SU-DHL-6 (cell line): ENCODE measurements around the gene TNFAIP8.

ENCODE experiments used
- H2AFZ ChIP-seq: fragments of 200-600 bp; sonication (generic); 2 replicates; pipeline ENCODE4 v1.6.1; 2014; ENCODE audit warnings: low read depth, mild to moderate bottlenecking, moderate library complexity, mixed read lengths, antibody characterized with exemption, low read length; ENCODE audit not compliant: severe bottlenecking
- H3F3A ChIP-seq: fragments of 200-600 bp; shearing (Covaris generic); 2 replicates; pipeline ENCODE4 v1.6.0; 2016; ENCODE audit warnings: antibody characterized with exemption, mild to moderate bottlenecking; ENCODE audit not compliant: insufficient read depth
- H3K27ac ChIP-seq: fragments of 200-600 bp; sonication (generic); 2 replicates; pipeline ENCODE4 v1.5.1; 2016; ENCODE audit warnings: low read depth, mild to moderate bottlenecking, low read length, moderate library complexity, mixed read lengths
- H3K27me3 ChIP-seq: fragments of 200-600 bp; sonication (generic), shearing (Covaris generic); 2 replicates; pipeline ENCODE4 v1.6.0; 2014; ENCODE audit warnings: mild to moderate bottlenecking, low read length
- H3K36me3 ChIP-seq: fragments of 200-600 bp; sonication (generic); 2 replicates; pipeline ENCODE4 v1.6.1; 2014; ENCODE audit warnings: mild to moderate bottlenecking, low read length, mixed read lengths
- H3K4me2 ChIP-seq: fragments of 300-600, 200-600 bp; shearing (Covaris generic), sonication (generic); 2 replicates; pipeline ENCODE4 v1.6.0; 2014; ENCODE audit warnings: low read length, low read depth, mild to moderate bottlenecking; ENCODE audit not compliant: poor library complexity, severe bottlenecking
- H3K4me3 ChIP-seq: fragments of 200-600 bp; sonication (generic); 2 replicates; pipeline ENCODE4 v1.5.1; 2014; ENCODE audit warnings: antibody characterized with exemption, low read length, mild to moderate bottlenecking, mixed read lengths; ENCODE audit not compliant: insufficient read depth, poor library complexity, severe bottlenecking
- H3K79me2 ChIP-seq: fragments of 200-600 bp; sonication (generic); 2 replicates; pipeline ENCODE4 v1.6.1; 2014; ENCODE audit warnings: mild to moderate bottlenecking, low read length, moderate library complexity; ENCODE audit not compliant: insufficient read depth
- H3K9ac ChIP-seq: fragments of 200-600 bp; sonication (generic); 2 replicates; pipeline ENCODE4 v1.7.0; 2014; ENCODE audit warnings: mild to moderate bottlenecking, low read length
- H3K9me2 ChIP-seq: fragments of 200-600 bp; sonication (generic); replicated peaks from 2 replicates; pipeline ENCODE4 v1.6.1; 2014; ENCODE audit warnings: low read length; ENCODE audit not compliant: insufficient read depth
- H3K9me3 ChIP-seq: fragments of 200-600 bp; sonication (generic); 2 replicates; pipeline ENCODE4 v1.6.1; 2014; ENCODE audit warnings: low read length, mixed read lengths; ENCODE audit not compliant: insufficient read depth
- H4K20me1 ChIP-seq: fragments of 200-600 bp; sonication (generic); 2 replicates; pipeline ENCODE4 v1.6.1; 2014; ENCODE audit warnings: low read depth, mild to moderate bottlenecking, antibody characterized with exemption, low read length, moderate library complexity, mixed read lengths
- EZH2phosphoT487 ChIP-seq: fragments of 200-600 bp; sonication (generic), shearing (Covaris generic); conservative IDR thresholded peaks from 2 replicates; pipeline ENCODE4 v1.6.1; 2018; ENCODE audit warnings: mild to moderate bottlenecking, antibody characterized with exemption, low read length, moderate library complexity, mixed read lengths
- TF ChIP-seq, protein P1 (sequence below): fragments of 200-600 bp; sonication (generic); IDR thresholded peaks from one replicate; pipeline ENCODE4 v1.5.1; 2017; ENCODE audit warnings: antibody characterized with exemption, mild to moderate bottlenecking, low read length, moderate library complexity; ENCODE audit not compliant: insufficient read depth, poor library complexity, severe bottlenecking

Gene TNFAIP8

DNA sequence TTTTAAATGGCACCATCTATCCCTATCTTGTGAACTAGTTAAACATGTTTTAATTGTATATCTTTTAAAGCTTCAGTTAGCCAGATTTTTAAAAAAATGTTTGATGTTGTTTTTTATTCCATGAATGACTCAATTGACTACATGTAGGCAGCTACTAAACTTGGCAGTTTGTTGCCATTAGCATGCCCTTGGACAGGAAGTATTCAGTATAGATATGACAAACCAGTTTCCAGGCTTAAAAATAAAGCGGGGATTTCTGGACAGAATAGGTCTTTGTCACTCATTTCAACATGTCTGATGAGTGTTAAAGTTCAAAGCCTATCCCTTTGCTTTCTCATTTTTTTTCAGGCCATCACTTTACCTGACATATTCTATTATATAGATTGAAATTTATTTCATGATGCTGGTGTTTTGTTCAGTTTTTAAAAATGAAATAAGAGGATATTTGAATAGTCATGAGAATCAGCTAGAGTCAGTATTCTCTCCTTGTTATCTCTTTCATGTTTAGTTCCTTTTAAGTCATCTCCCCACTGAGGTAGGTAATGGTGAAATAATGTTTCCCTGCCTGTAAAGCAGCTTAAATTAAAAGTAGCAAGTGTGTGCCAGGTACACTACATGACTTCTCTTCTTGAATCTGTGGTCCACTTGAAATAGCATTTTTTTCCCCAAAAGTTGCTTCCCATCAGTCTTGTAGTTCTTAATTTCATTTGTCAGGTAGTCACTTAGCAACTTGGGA is 11.9 kb downstream of the TNFAIP8 start:
- no peaks in the 10 kb centered on the region for H3K9me2 ChIP-seq
- H3K27me3 ChIP-seq: no peaks in the 10 kb centered on the region
- peaks cover 14% of the 10 kb centered on the region; the same call in 1 of the 2 replicates for H3K36me3 ChIP-seq
- peaks cover 12% of the 10 kb centered on the region; the same call in 1 of the 2 replicates for H3F3A ChIP-seq
- no peaks in the 10 kb centered on the region for H3K9me3 ChIP-seq
- peaks cover 100% of the 10 kb centered on the region for H3K79me2 ChIP-seq
- peak overlapping the region; percentile 44 for H3K4me2 ChIP-seq
- TF ChIP-seq, protein P1, sequence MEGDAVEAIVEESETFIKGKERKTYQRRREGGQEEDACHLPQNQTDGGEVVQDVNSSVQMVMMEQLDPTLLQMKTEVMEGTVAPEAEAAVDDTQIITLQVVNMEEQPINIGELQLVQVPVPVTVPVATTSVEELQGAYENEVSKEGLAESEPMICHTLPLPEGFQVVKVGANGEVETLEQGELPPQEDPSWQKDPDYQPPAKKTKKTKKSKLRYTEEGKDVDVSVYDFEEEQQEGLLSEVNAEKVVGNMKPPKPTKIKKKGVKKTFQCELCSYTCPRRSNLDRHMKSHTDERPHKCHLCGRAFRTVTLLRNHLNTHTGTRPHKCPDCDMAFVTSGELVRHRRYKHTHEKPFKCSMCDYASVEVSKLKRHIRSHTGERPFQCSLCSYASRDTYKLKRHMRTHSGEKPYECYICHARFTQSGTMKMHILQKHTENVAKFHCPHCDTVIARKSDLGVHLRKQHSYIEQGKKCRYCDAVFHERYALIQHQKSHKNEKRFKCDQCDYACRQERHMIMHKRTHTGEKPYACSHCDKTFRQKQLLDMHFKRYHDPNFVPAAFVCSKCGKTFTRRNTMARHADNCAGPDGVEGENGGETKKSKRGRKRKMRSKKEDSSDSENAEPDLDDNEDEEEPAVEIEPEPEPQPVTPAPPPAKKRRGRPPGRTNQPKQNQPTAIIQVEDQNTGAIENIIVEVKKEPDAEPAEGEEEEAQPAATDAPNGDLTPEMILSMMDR: no peak
- no peak for TF ChIP-seq EZH2phosphoT487
- no peak overlapping the region for H2AFZ ChIP-seq
- H3K9ac ChIP-seq: no peak overlapping the region
- peaks cover 43% of the 10 kb centered on the region for H4K20me1 ChIP-seq
- peak overlapping the region; percentile 3 for H3K4me3 ChIP-seq
- H3K27ac ChIP-seq: peak overlapping the region; percentile 57

DNA sequence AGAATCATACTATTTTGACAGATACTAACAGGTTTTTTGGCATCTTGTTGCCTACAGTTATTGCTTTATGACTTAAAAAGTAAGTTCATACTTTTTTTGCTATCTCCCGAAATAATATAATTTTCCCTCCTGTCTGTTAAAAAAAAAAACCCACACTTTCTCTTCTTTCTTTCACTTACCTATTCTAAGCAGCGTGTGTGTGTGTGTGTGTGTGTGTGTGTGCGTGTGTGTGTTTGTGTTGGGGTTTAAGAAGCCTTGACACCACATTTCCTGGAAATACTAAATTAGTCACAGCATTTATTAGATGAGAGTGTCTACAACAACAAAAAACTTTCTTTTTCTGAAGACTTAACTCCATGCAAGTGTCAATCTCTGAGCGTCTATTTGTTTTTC is 12.4 kb downstream of the TNFAIP8 start:
- no peaks in the 10 kb centered on the region for H3K9me3 ChIP-seq
- peaks cover 12% of the 10 kb centered on the region; the same call in 1 of the 2 replicates for H3F3A ChIP-seq
- H3K27me3 ChIP-seq: no peaks in the 10 kb centered on the region
- TF ChIP-seq, protein P1: no peak
- no peak overlapping the region for H3K9ac ChIP-seq
- H3K36me3 ChIP-seq: peaks cover 16% of the 10 kb centered on the region; the same call in 1 of the 2 replicates
- H3K4me3 ChIP-seq: no peak overlapping the region
- H3K4me2 ChIP-seq: peak overlapping the region; percentile 44
- H3K79me2 ChIP-seq: peaks cover 100% of the 10 kb centered on the region
- H4K20me1 ChIP-seq: peaks cover 45% of the 10 kb centered on the region
- no peak overlapping the region for H2AFZ ChIP-seq
- no peaks in the 10 kb centered on the region for H3K9me2 ChIP-seq
- H3K27ac ChIP-seq: peak overlapping the region; percentile 57

DNA sequence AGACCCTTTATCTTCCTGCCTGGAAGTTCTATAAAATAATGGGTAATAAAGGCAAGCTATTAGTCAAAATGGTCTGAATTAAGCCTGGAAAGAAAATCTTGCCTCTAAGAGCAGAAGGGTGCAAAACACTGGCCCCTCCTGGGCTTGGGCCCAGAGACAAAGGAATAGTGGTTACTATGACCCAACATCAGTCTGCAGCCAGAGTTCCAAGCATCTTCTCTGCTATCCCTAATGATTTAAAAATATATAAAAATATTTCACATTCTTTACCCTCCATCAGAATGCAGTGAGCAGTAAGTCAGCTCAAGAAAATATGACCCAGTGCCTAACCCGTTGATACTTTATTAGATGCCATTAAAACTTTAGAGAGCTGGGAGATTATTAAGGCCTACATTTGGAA is 14.7 kb downstream of the TNFAIP8 start:
- Histone ChIP-seq H3K9me2 (no peaks in the 10 kb centered on the region), H2AFZ (no peak overlapping the region), H3K4me3 (no peak overlapping the region), H4K20me1 (peaks cover 48% of the 10 kb centered on the region), H3K9ac (no peak overlapping the region), H3K79me2 (peaks cover 100% of the 10 kb centered on the region), H3K27ac (peak overlapping the region; percentile 33), H3K9me3 (no peaks in the 10 kb centered on the region), H3K27me3 (no peaks in the 10 kb centered on the region), H3K36me3 (peaks cover 26% of the 10 kb centered on the region; the same call in 1 of the 2 replicates), H3K4me2 (no peak overlapping the region), H3F3A (peaks cover 17% of the 10 kb centered on the region)
- TF ChIP-seq EZH2phosphoT487: no peak
- TF ChIP-seq, protein P1: no peak
